ENCODE results near the gene TENM4. TPM values are rescaled to one million over a fixed set of nuclear protein-coding genes. Genes with fewer than 3 reads are reported as not detected.

The TENM4 gene
- total RNA-seq, 4 donors from 2014 or later: 1.1 to 2.7 (median 2.0) TPM

DNA sequence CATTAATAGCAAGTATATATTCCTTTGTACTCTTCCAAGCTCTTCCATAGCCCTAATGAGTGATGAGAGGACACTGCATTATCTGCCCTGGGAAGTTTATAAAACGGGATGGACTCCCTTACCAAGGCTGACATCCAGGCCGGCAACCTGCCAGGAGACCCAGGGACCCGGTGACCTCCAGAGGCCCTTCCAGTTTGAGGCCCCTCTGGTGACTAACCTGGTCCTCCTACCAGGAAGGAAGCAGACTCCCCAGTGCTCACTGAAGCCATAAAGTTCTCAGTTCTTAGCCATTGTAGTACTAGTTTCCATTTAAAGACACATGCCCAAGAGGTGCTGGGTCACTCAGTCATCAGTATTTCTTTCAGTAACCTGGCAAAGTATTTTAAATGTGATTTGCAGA, 345.4 kb downstream of the TENM4 start:
- no peaks in the 10 kb centered on the region for H3K27me3 ChIP-seq
- DNase-seq: no peak
- no peaks in the 10 kb centered on the region for H3K9me3 ChIP-seq
- no peaks in the 10 kb centered on the region for H3K4me1 ChIP-seq
- no peak overlapping the region for H3K4me3 ChIP-seq
- H3K36me3 ChIP-seq: no peaks in the 10 kb centered on the region
- no peak for TF ChIP-seq POLR2A (IDR thresholded peaks at IDR 0.05)
- H3K27ac ChIP-seq: no peak overlapping the region

DNA sequence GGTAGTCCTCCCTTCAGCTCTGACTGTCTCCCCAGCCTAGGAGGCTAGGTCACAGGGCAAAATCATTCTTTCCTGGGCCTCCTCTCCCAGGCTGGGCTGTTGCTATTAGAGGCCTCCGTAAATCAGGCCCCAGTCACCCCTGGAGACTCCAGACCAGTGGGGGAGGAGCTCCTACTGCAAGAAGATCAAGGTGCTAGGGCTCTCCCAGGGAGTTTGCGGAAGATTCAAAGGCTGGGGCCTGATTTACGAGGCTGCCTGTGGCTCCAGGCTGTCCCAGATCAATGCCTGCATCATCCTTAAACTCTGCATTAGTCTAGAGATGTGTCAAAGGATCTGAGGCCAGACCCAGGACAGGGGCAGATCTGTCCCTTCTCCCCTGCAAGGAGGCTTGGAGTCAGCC, 346.2 kb downstream of the TENM4 start:
- no peaks in the 10 kb centered on the region for H3K36me3 ChIP-seq
- H3K9me3 ChIP-seq: no peaks in the 10 kb centered on the region
- no peaks in the 10 kb centered on the region for H3K27me3 ChIP-seq
- no peak overlapping the region for H3K4me3 ChIP-seq
- no peak for TF ChIP-seq POLR2A (IDR thresholded peaks at IDR 0.05)
- TF ChIP-seq, protein P1, sequence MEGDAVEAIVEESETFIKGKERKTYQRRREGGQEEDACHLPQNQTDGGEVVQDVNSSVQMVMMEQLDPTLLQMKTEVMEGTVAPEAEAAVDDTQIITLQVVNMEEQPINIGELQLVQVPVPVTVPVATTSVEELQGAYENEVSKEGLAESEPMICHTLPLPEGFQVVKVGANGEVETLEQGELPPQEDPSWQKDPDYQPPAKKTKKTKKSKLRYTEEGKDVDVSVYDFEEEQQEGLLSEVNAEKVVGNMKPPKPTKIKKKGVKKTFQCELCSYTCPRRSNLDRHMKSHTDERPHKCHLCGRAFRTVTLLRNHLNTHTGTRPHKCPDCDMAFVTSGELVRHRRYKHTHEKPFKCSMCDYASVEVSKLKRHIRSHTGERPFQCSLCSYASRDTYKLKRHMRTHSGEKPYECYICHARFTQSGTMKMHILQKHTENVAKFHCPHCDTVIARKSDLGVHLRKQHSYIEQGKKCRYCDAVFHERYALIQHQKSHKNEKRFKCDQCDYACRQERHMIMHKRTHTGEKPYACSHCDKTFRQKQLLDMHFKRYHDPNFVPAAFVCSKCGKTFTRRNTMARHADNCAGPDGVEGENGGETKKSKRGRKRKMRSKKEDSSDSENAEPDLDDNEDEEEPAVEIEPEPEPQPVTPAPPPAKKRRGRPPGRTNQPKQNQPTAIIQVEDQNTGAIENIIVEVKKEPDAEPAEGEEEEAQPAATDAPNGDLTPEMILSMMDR (IDR thresholded peaks at IDR 0.05): no peak
- H3K27ac ChIP-seq: no peak overlapping the region
- H3K4me1 ChIP-seq: no peaks in the 10 kb centered on the region
- DNase-seq: no peak

DNA sequence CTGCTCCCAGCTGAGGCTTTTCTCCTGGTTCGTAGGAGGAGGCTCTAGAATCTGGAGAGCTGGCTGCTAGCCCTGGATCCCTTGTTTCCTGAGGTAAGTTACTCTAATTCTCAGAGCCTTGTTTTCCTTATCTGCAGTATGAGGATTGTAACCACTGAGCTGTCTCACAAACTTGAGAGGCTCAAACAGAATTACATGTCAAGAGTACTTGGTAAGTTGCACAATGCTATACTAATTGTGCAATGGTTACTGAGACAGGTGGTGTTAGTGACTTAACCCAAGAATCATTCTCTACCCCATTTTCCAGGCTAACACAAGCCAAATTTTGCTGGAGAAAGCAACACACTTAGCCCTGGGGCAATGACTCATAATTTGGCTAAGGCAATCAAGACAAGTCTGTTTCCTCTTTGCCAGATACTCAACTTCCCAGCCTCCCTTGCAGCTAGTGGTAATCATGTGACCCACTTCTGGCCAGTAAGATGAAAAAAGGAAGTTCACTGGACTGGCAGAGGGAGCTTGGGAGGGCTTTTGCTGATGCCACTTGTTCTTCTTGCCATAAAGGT, 348.0 kb downstream of the TENM4 start:
- TF ChIP-seq POLR2A (IDR thresholded peaks at IDR 0.05): no peak
- TF ChIP-seq, protein P1 (IDR thresholded peaks at IDR 0.05): no peak
- no peak for DNase-seq
- Histone ChIP-seq H3K4me1 (no peaks in the 10 kb centered on the region), H3K9me3 (no peaks in the 10 kb centered on the region), H3K4me3 (no peak overlapping the region), H3K36me3 (no peaks in the 10 kb centered on the region), H3K27me3 (no peaks in the 10 kb centered on the region), H3K27ac (no peak overlapping the region)

DNA sequence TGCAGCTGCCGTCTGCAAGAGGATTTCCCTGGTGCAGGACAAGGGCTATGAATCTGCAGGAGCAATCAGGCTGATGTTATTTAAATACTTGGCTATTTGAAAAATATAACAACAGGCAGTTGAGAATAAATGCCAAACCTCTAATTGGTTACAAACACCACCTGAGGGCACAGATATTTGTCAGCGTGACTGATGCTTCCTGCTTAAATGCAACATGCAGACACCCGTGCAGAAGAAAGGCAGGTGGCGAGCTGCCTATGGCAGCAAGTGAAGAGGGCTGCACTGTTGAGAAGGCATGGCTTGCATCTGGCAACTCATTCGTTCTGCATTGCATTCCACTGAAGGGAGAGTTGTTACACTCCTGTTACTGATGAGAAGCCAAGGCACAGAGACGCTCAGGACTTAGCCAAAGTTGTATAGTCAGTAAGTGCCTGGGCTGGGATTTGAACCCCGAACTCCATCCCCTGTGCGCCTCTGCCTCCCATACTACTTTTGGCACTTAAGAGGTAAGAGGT, 350.6 kb downstream of the TENM4 start:
- Histone ChIP-seq H3K4me1 (peaks cover 0 to 5% (median 0%) of the 10 kb centered on the region in 4 donors), H3K27me3 (no peaks in the 10 kb centered on the region), H3K27ac (no peak overlapping the region), H3K36me3 (no peaks in the 10 kb centered on the region), H3K9me3 (no peaks in the 10 kb centered on the region), H3K4me3 (no peak overlapping the region)
- DNase-seq: no peak
- no peak for TF ChIP-seq POLR2A (IDR thresholded peaks at IDR 0.05)
- TF ChIP-seq, protein P1 (IDR thresholded peaks at IDR 0.05): no peak

DNA sequence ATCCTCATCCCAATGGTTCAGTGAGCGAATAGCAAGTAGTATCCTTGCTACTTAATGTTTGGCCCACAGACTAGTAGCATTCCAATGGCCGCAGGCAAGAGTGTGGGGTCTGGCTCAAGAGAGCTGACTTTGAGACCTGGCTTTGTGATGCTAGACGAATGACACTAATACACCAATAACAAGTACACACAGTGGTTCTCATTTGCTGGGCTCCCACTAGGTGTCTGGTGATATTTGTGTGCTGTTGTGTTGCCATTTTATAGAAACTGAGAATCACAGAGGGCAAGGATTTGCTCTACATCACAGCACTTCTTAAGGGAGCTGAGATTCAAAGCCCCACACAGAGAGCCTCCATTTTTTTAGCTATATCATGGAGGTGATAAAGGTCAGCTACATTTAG, 351.2 kb downstream of the TENM4 start:
- H3K27ac ChIP-seq: no peak overlapping the region
- H3K36me3 ChIP-seq: no peaks in the 10 kb centered on the region
- H3K4me3 ChIP-seq: no peak overlapping the region
- TF ChIP-seq POLR2A (IDR thresholded peaks at IDR 0.05): no peak
- TF ChIP-seq, protein P1 (IDR thresholded peaks at IDR 0.05): no peak
- no peaks in the 10 kb centered on the region for H3K27me3 ChIP-seq
- no peak for DNase-seq
- peaks cover 0 to 5% (median 0%) of the 10 kb centered on the region in 4 donors for H3K4me1 ChIP-seq
- H3K9me3 ChIP-seq: no peaks in the 10 kb centered on the region

DNA sequence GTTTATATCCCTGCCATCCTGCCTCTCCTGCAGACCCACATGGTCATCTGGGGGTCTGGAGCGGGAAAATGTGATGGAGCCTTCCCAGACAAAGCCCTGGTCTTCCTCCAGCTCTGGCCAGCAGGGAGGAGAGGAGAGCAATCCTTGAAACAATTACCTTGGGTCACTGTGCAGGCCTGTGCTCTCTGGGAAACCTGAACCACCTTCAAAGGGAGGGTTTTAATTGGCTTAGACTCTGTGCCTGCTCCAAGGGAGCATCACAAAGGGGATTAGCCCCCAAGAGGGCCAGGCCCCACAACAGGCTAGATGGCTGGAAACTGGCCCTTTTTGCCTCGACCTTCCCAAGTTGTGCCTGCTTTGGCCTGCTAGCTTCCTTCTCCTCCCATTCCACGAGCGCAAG, 351.9 kb downstream of the TENM4 start:
- no peaks in the 10 kb centered on the region for H3K27me3 ChIP-seq
- TF ChIP-seq POLR2A (IDR thresholded peaks at IDR 0.05): no peak
- TF ChIP-seq, protein P1 (IDR thresholded peaks at IDR 0.05): no peak
- no peak overlapping the region for H3K27ac ChIP-seq
- peaks cover 0 to 5% (median 0%) of the 10 kb centered on the region in 4 donors for H3K4me1 ChIP-seq
- no peak for DNase-seq
- no peak overlapping the region for H3K4me3 ChIP-seq
- no peaks in the 10 kb centered on the region for H3K36me3 ChIP-seq
- no peaks in the 10 kb centered on the region for H3K9me3 ChIP-seq

Data from Peyer's patch (tissue), 4 donors.